HG03558 (cell line): ENCODE results near the gene ZNF516.

Experiments
- ATAC-seq: cut with Tn5 transposase; IDR thresholded peaks from one replicate; pipeline ENCODE4 v1.9.1; 2021; ENCODE audit warnings: moderate number of reproducible peaks; ENCODE audit not compliant: unreplicated experiment; ENCODE audit errors: extremely low read depth

Gene ZNF516

GRCh38 chr18:76491776-76492668, 3.0 kb downstream of the ZNF516 start:
- no peak for ATAC-seq

GRCh38 chr18:76491473-76491775, 3.6 kb downstream of the ZNF516 start:
- no peak for ATAC-seq

- no peak for ATAC-seq
These were observed 4.2 kb downstream of the ZNF516 start for GRCh38 chr18:76490670-76491472.

GRCh38 chr18:76490033-76490432, 5.0 kb downstream of the ZNF516 start:
- ATAC-seq: no peak

DNA sequence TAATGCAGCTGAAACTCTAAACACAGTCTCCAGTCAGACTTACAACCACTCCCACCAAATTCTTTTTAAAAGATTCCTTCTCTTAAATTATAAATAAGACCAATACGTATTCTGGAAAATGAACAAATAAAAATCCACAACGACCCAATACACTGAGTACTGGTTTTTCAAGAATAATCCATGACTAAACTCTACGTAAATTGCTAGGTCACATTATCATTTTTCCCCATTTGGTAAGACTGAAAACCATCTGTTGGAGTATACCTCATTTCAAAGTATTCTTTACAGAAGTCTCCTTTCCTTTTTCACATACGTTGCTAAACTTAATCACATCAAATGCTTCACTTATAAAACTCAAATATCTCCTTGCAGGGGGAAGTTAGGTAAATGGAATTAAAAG, 6.0 kb downstream of the ZNF516 start:
- ATAC-seq: no peak

DNA sequence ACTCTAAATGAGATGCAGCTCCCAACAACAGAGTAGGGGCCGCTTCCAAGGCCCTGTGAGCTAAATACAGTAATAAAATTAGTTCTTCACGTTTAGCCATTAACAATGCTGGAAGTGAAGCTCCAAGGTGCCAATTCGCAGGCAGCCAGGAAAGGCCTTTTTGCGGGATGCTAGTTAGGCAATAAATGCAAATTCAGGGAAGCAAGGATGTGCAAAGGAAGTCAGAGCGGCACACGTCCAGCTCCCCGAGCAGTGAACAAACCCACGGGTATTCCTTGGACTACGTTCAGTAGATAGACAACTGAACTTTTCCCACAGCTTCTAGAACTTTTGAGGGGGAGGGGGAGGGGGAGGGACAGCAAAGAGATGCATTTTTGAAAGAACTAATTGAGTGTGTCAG, 6.9 kb downstream of the ZNF516 start:
- no peak for ATAC-seq

DNA sequence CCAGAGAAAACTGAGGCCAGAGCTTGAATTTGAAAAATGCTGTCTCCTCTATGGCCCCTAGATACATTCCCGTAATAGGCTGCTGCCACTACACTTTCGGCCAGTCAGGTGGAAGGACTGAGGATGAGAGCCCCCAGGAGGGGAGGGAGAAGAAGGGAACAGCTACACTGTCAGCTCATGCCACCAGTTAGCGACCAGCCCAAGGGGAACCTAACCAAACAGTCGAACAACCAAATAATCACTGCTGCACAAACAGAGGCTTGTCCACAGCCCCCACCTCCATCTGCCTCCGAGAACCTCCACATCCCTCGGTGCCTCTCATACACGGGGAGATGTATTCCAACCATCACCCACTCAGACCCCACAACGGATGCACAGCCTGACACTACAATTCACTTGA, 7.3 kb downstream of the ZNF516 start:
- ATAC-seq: no peak

DNA sequence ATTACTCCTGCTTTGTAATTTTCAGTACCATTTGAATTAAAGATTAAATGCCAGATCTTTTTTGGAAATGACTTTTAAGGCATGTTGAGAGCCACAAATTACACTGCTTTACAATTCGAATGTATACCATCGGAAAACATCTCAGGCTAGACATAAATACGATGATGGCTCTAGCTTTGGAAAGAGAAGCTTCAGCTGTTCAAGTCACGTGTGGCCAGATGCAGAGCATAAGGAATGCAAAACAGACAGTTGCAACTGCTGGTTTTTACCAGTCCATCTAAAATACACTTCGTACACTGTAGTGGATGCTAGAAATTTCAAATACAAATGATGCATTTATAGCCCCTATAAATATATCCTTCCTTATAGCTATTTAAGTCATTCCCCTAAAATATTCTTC, 8.0 kb downstream of the ZNF516 start:
- ATAC-seq: no peak

DNA sequence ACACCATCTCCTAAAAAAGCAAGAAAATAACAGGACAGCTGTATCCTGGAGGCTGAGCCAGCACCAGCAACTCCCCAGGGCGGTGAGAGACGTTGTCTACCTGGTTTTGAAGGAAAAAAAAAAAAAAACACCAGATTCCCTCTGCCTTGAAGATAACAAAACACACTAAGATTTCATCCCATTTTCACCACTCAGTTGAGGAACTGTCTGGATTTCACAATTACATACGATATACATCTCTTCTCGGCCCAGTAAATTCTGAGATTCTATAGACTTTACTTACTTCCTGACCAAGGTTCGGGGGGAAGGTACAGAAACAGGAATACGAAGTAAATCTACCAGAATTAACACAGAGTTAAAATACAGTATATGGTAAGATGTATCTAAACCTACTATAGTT, 8.5 kb downstream of the ZNF516 start:
- no peak for ATAC-seq

DNA sequence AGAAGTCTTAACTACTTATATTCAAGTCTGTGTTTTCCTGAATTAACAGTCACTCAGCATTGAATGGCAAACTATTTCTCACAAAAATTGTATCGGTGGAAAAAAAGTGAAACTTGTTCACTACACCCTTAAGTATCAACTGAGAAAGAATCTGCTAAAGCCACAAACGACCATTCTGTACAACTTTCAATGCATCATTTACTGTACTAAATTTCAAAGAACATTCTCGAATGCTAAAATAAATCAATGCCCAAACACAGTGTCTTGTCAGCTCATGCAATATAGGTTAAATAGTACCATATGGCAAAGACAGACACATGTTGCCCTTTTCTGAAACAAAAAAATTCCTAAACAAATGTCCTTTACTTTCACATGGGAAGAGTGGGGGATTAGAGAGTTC, 9.0 kb downstream of the ZNF516 start:
- ATAC-seq: no peak

GRCh38 chr18:76484749-76485387, 10.2 kb downstream of the ZNF516 start:
- ATAC-seq: peak; percentile 53

DNA sequence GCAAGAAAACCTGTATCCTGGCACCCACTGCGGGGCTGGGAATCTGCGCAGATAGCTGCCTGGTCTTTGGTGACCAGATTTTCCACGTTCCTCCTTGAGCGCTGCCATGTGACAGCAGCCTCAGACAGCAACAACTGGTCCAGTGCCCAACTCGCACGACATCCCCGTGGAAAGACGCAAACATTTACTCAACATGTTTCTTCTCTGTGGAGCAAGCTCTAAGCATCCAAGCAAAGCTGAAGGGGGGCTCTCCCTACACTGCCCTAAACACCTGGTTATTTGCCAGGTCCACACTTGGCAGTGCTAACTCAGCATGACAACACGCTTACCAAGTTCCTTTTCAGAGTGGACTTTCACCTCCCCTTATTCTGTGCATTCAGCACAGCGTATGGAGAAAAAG, 11.3 kb downstream of the ZNF516 start:
- ATAC-seq: no peak

- ATAC-seq: no peak
These were observed 11.9 kb downstream of the ZNF516 start for GRCh38 chr18:76482971-76483691.

DNA sequence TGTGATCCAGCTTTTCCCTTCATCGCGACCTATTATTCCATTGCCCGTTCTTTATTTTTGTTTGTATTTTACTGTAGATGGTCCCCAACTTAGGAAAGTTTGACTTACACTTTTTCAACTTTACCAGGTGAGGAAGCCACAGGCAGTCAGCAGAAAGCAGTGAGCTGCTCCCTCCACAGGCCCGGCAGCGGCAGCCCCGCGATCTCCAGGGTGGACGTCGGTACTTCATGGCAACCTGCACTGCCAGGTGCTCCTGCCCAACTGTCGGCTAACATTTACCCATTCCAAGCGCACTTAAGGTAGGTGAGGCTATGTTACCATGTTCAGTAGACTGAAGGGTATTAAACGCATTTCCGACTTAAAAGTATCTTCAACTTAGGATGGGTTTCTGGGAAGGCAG, 12.8 kb downstream of the ZNF516 start:
- no peak for ATAC-seq

- ATAC-seq: no peak
These were observed 14.1 kb downstream of the ZNF516 start for GRCh38 chr18:76480913-76481312.

DNA sequence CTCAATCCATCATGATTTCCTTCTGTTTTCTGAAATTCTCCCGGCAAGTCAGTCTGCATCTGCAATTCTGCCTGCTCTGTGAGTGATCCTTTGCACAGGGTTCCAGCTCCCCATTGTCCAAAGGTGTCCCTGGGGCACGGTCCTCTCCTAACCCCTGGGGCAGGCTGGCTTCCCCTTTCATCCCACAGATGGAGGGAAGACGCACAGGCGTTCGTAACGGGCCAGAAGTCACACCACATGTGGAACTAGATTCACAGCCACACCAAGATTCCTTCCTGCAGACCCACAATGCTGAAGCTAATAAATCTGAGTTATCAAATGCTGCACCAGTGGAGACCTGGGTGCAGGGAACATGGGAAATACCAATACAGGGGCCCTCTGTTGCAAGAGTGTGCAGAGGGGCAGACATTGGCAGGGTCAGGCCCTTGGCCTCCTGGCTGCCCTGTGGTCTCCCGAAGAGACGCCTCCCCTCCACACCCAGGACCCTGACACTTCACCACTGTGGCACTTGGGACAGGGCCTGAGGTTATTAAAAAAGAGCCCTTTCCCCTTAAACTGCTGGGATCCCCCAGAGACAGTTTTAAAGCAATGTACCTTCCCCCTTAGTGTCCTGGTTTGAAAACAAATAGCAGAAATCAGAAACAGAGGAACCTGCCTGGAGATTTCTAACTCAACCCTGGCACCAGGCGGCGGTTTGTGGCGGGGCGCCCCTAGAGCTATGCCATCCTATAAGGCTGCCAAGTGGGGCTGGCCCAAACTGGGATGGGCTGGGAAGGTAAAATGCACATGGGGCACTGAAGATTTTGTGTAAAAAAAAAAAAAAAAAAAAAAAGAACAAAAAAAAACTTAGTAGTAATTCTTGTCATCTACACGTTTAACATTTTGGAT, 15.4 kb downstream of the ZNF516 start:
- ATAC-seq: no peak

GRCh38 chr18:76476665-76477561, 18.1 kb downstream of the ZNF516 start:
- ATAC-seq: peak; percentile 72

DNA sequence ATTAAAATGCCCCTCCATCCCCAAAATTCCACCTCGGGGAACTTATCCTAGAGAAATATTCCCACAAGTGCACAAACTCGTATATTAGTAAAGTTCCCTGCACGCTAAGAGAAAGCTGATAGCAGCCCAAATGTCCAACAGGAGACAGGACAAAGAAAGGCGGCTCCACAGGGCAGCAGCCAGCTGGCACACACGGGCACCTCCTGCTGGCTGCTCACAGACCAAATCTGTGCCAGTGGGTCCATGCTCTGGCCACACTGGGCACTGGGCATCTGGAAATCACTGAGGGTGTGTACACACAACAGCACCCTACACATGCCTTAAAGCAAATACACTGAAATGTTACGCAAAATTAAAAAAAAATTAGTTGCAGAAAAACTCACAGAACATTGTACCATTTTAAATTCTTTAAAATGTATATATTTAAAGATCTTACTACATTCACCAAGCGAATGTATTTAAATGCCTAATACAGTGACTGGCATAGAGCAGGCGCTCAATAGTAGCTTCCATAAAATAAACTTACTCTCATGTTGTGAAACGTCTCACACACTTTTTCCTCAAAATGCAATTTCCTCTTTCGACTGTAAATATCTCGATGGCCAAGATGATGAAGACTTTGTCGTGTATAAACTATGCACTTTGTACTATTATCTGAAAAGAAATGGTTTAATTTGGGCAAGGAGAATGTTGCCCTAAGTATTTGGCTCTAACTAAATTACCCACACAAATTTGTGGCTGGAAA, 19.4 kb downstream of the ZNF516 start:
- ATAC-seq: no peak
